ENCODE data around the gene SNAPC2. TPM values are rescaled to one million over a fixed set of nuclear protein-coding genes. Genes with fewer than 3 reads are reported as not detected.

The SNAPC2 gene
- total RNA-seq, 1 donor from 2014 or later = 32.0 TPM

GRCh38 chr19:7897292-7897691 is 22.8 kb upstream of the SNAPC2 start:
- no peak overlapping the region for H3K4me3 ChIP-seq (ENCODE audit: low read depth, low read length)
- TF ChIP-seq CTCF (IDR thresholded peaks at IDR 0.05; ENCODE audit: insufficient read depth, low read length, poor library complexity, severe bottlenecking) = no peak

GRCh38 chr19:7898967-7899366 is 21.2 kb upstream of the SNAPC2 start:
- Histone ChIP-seq H3K4me3 (ENCODE audit: low read depth, low read length) (no peak overlapping the region), H3K27me3 (ENCODE audit: control insufficient read depth, insufficient read depth, low read length) (no peaks in the 10 kb centered on the region), H3K36me3 (ENCODE audit: control insufficient read depth, insufficient read depth, low read length) (peaks cover 1% of the 10 kb centered on the region)
- DNase-seq (ENCODE audit: low read depth) = no peak
- TF ChIP-seq CTCF (IDR thresholded peaks at IDR 0.05; ENCODE audit: insufficient read depth, low read length, poor library complexity, severe bottlenecking) = no peak

More at GRCh38 chr19:7897292-7897691, 22.8 kb upstream of the SNAPC2 start:
- H3K27me3 ChIP-seq (ENCODE audit: control insufficient read depth, insufficient read depth, low read length) = no peaks in the 10 kb centered on the region
- DNase-seq (ENCODE audit: low read depth) = no peak
- H3K36me3 ChIP-seq (ENCODE audit: control insufficient read depth, insufficient read depth, low read length) = peaks cover 1% of the 10 kb centered on the region

- H3K4me3 ChIP-seq (ENCODE audit: low read depth, low read length) = no peak overlapping the region
- TF ChIP-seq CTCF (IDR thresholded peaks at IDR 0.05; ENCODE audit: insufficient read depth, low read length, poor library complexity, severe bottlenecking) = no peak
- peaks cover 1% of the 10 kb centered on the region for H3K36me3 ChIP-seq (ENCODE audit: control insufficient read depth, insufficient read depth, low read length)
- no peaks in the 10 kb centered on the region for H3K27me3 ChIP-seq (ENCODE audit: control insufficient read depth, insufficient read depth, low read length)
- no peak for DNase-seq (ENCODE audit: low read depth)
These were observed 20.3 kb upstream of the SNAPC2 start for GRCh38 chr19:7899751-7900378.

- Histone ChIP-seq H3K36me3 (ENCODE audit: control insufficient read depth, insufficient read depth, low read length) (peaks cover 1% of the 10 kb centered on the region), H3K27me3 (ENCODE audit: control insufficient read depth, insufficient read depth, low read length) (no peaks in the 10 kb centered on the region), H3K4me3 (ENCODE audit: low read depth, low read length) (no peak overlapping the region)
- no peak for TF ChIP-seq CTCF (IDR thresholded peaks at IDR 0.05; ENCODE audit: insufficient read depth, low read length, poor library complexity, severe bottlenecking)
- DNase-seq (ENCODE audit: low read depth) = no peak
These were observed 19.7 kb upstream of the SNAPC2 start for GRCh38 chr19:7900401-7900870.

- Histone ChIP-seq H3K36me3 (ENCODE audit: control insufficient read depth, insufficient read depth, low read length) (peaks cover 1% of the 10 kb centered on the region), H3K4me3 (ENCODE audit: low read depth, low read length) (no peak overlapping the region), H3K27me3 (ENCODE audit: control insufficient read depth, insufficient read depth, low read length) (no peaks in the 10 kb centered on the region)
- no peak for DNase-seq (ENCODE audit: low read depth)
- no peak for TF ChIP-seq CTCF (IDR thresholded peaks at IDR 0.05; ENCODE audit: insufficient read depth, low read length, poor library complexity, severe bottlenecking)
These were observed 19.2 kb upstream of the SNAPC2 start for GRCh38 chr19:7900931-7901330.

GRCh38 chr19:7901337-7901736 is 18.8 kb upstream of the SNAPC2 start:
- H3K4me3 ChIP-seq (ENCODE audit: low read depth, low read length) = no peak overlapping the region
- no peak for DNase-seq (ENCODE audit: low read depth)
- no peaks in the 10 kb centered on the region for H3K27me3 ChIP-seq (ENCODE audit: control insufficient read depth, insufficient read depth, low read length)
- peaks cover 1% of the 10 kb centered on the region for H3K36me3 ChIP-seq (ENCODE audit: control insufficient read depth, insufficient read depth, low read length)
- no peak for TF ChIP-seq CTCF (IDR thresholded peaks at IDR 0.05; ENCODE audit: insufficient read depth, low read length, poor library complexity, severe bottlenecking)

All from kidney epithelial cell (primary cell).